Activated naive CD4-positive, alpha-beta T cell treated with anti-CD3 and anti-CD28 coated beads for 36 hours (primary cell): ENCODE measurements around the gene C15orf61. TPM values are rescaled to one million over a fixed set of nuclear protein-coding genes. Genes with fewer than 3 reads are reported as not detected.

Experiments used
- CTCF ChIA-PET: fragments of 350-600 bp; sonication (Branson Sonifier 250); formaldehyde crosslinking; loops from one replicate; lab custom pipeline; 2021; ENCODE audit warnings: antibody characterized with exemption; lab: Charles Lee
- DNase-seq: peaks from one replicate; pipeline ENCODE4 v3.0.0-alpha.2; 2020
- H3K27ac Mint-ChIP-seq: one replicate; pipeline ENCODE4 v1.8.0; 2021; ENCODE audit warnings: mild to moderate bottlenecking, mixed read lengths
- H3K27me3 Mint-ChIP-seq: one replicate; pipeline ENCODE4 v1.8.0; 2021; ENCODE audit warnings: low read depth, mixed read lengths
- H3K36me3 Mint-ChIP-seq: one replicate; pipeline ENCODE4 v1.8.0; 2021; ENCODE audit warnings: low read depth, mixed read lengths
- H3K4me1 Mint-ChIP-seq: one replicate; pipeline ENCODE4 v1.8.0; 2021; ENCODE audit warnings: low read depth, mixed read lengths
- H3K4me3 Mint-ChIP-seq: one replicate; pipeline ENCODE4 v1.8.0; 2021; ENCODE audit warnings: mild to moderate bottlenecking, moderate library complexity, mixed read lengths
- H3K9me3 Mint-ChIP-seq: one replicate; pipeline ENCODE4 v1.8.0; 2021; ENCODE audit warnings: mixed read lengths
- intact Hi-C: fragments of 100-400 bp; cut with micrococcal nuclease; formaldehyde crosslinking; loops from one replicate; pipeline ENCODE4 v1.15.1; 2023
- total RNA-seq, 2 experiments: library from RNA; stranded (reverse); gene quantifications; one replicate each; pipeline ENCODE4 v1.2.3, GENCODE V29; 2021

The C15orf61 gene
- total RNA-seq, 2 experiments from 2014 or later, result 6.2 to 7.2 TPM

- DNase-seq, result no peak
- peaks cover 6% of the 10 kb centered on the region for H3K36me3 Mint-ChIP-seq
- no peaks in the 10 kb centered on the region for H3K27me3 Mint-ChIP-seq
- CTCF ChIA-PET, result no interaction called here
- H3K4me1 Mint-ChIP-seq, result peaks cover 37% of the 10 kb centered on the region
- no peaks in the 10 kb centered on the region for H3K9me3 Mint-ChIP-seq
- H3K4me3 Mint-ChIP-seq, result no peak overlapping the region
- intact Hi-C loops, result loop anchor here (10.0 kb wide), 1 partner anchor 509 kb away; the partner anchor contains the start of gene PIAS1
- no peak overlapping the region for H3K27ac Mint-ChIP-seq
Measured at GRCh38 chr15:67545864-67546263, 24.9 kb downstream of the C15orf61 start.

GRCh38 chr15:67547064-67547463 lies 26.1 kb downstream of the C15orf61 start:
- Mint-ChIP-seq H3K4me3 (no peak overlapping the region), H3K36me3 (peaks cover 6% of the 10 kb centered on the region), H3K27me3 (no peaks in the 10 kb centered on the region), H3K9me3 (no peaks in the 10 kb centered on the region), H3K4me1 (peaks cover 34% of the 10 kb centered on the region), H3K27ac (no peak overlapping the region)
- intact Hi-C loops, result loop anchor here (10.0 kb wide), 1 partner anchor 508 kb away; the partner anchor contains the start of gene PIAS1
- DNase-seq, result no peak
- CTCF ChIA-PET, result interaction anchor here (0.9 kb wide), 1 partner anchor 91 kb away, joined by 3 read pairs; no protein-coding TSS in a partner anchor

GRCh38 chr15:67547836-67548235 lies 26.9 kb downstream of the C15orf61 start:
- Mint-ChIP-seq H3K4me3 (no peak overlapping the region), H3K4me1 (peaks cover 34% of the 10 kb centered on the region), H3K27ac (no peak overlapping the region), H3K36me3 (peaks cover 6% of the 10 kb centered on the region), H3K9me3 (no peaks in the 10 kb centered on the region), H3K27me3 (no peaks in the 10 kb centered on the region)
- DNase-seq, result no peak
- intact Hi-C loops, result loop anchor here (10.0 kb wide), 1 partner anchor 507 kb away; the partner anchor contains the start of gene PIAS1
- CTCF ChIA-PET, result interaction anchor here (0.8 kb wide), 1 partner anchor 290 kb away, joined by 3 read pairs; no protein-coding TSS in a partner anchor

- CTCF ChIA-PET, result interaction anchor here (0.5 to 0.8 kb wide), 2 partner anchors 289 to 1624 kb away, joined by 3 read pairs; no protein-coding TSS in a partner anchor
- Mint-ChIP-seq H3K4me1 (peaks cover 29% of the 10 kb centered on the region), H3K27me3 (no peaks in the 10 kb centered on the region), H3K27ac (no peak overlapping the region), H3K4me3 (no peak overlapping the region), H3K36me3 (peaks cover 6% of the 10 kb centered on the region), H3K9me3 (no peaks in the 10 kb centered on the region)
- DNase-seq, result no peak
- intact Hi-C loops, result loop anchor here (10.0 kb wide), 1 partner anchor 506 kb away; the partner anchor contains the start of gene PIAS1
Measured at GRCh38 chr15:67548236-67548852, 27.4 kb downstream of the C15orf61 start.

- Mint-ChIP-seq H3K4me1 (peaks cover 22% of the 10 kb centered on the region), H3K9me3 (no peaks in the 10 kb centered on the region), H3K4me3 (no peak overlapping the region), H3K36me3 (peaks cover 6% of the 10 kb centered on the region), H3K27ac (no peak overlapping the region), H3K27me3 (no peaks in the 10 kb centered on the region)
- no peak for DNase-seq
- intact Hi-C loops, result loop anchor here (10.0 kb wide), 1 partner anchor 506 kb away; the partner anchor contains the start of gene PIAS1
- CTCF ChIA-PET, result interaction anchor here (0.5 kb wide), 1 partner anchor 1625 kb away, joined by 3 read pairs; no protein-coding TSS in a partner anchor
Measured at GRCh38 chr15:67548862-67549651, 28.1 kb downstream of the C15orf61 start.

- Mint-ChIP-seq H3K4me3 (no peak overlapping the region), H3K27ac (no peak overlapping the region), H3K4me1 (peaks cover 15% of the 10 kb centered on the region), H3K9me3 (no peaks in the 10 kb centered on the region), H3K27me3 (no peaks in the 10 kb centered on the region), H3K36me3 (peaks cover 7% of the 10 kb centered on the region)
- CTCF ChIA-PET, result no interaction called here
- no peak for DNase-seq
- intact Hi-C loops, result loop anchor here (10.0 kb wide), 1 partner anchor 505 kb away; the partner anchor contains the start of gene PIAS1
Measured at GRCh38 chr15:67549736-67550135, 28.8 kb downstream of the C15orf61 start.

GRCh38 chr15:67550522-67550921 lies 29.6 kb downstream of the C15orf61 start:
- Mint-ChIP-seq H3K9me3 (no peaks in the 10 kb centered on the region), H3K27ac (no peak overlapping the region), H3K36me3 (peaks cover 11% of the 10 kb centered on the region), H3K27me3 (no peaks in the 10 kb centered on the region), H3K4me1 (peaks cover 12% of the 10 kb centered on the region), H3K4me3 (no peak overlapping the region)
- intact Hi-C loops, result no loop called here
- CTCF ChIA-PET, result interaction anchor here (0.6 kb wide), 1 partner anchor 286 kb away, joined by 3 read pairs; no protein-coding TSS in a partner anchor
- no peak for DNase-seq

GRCh38 chr15:67551207-67551743 lies 30.3 kb downstream of the C15orf61 start:
- intact Hi-C loops, result no loop called here
- H3K27ac Mint-ChIP-seq, result no peak overlapping the region
- CTCF ChIA-PET, result no interaction called here
- no peaks in the 10 kb centered on the region for H3K27me3 Mint-ChIP-seq
- no peak for DNase-seq
- no peaks in the 10 kb centered on the region for H3K9me3 Mint-ChIP-seq
- H3K4me3 Mint-ChIP-seq, result no peak overlapping the region
- H3K36me3 Mint-ChIP-seq, result peaks cover 13% of the 10 kb centered on the region
- H3K4me1 Mint-ChIP-seq, result peaks cover 12% of the 10 kb centered on the region

- peaks cover 3% of the 10 kb centered on the region for H3K4me1 Mint-ChIP-seq
- H3K36me3 Mint-ChIP-seq, result peaks cover 27% of the 10 kb centered on the region
- H3K4me3 Mint-ChIP-seq, result no peak overlapping the region
- intact Hi-C loops, result no loop called here
- CTCF ChIA-PET, result no interaction called here
- no peak overlapping the region for H3K27ac Mint-ChIP-seq
- DNase-seq, result no peak
- no peaks in the 10 kb centered on the region for H3K27me3 Mint-ChIP-seq
- H3K9me3 Mint-ChIP-seq, result no peaks in the 10 kb centered on the region
Measured at GRCh38 chr15:67554580-67554979, 33.6 kb downstream of the C15orf61 start.

GRCh38 chr15:67556976-67557570 lies 36.1 kb downstream of the C15orf61 start:
- CTCF ChIA-PET, result interaction anchor here (0.7 kb wide), 1 partner anchor 291 kb away, joined by 3 read pairs; no protein-coding TSS in a partner anchor
- H3K36me3 Mint-ChIP-seq, result peaks cover 24% of the 10 kb centered on the region
- H3K27me3 Mint-ChIP-seq, result no peaks in the 10 kb centered on the region
- peaks cover 3% of the 10 kb centered on the region for H3K4me1 Mint-ChIP-seq
- no peak overlapping the region for H3K4me3 Mint-ChIP-seq
- H3K9me3 Mint-ChIP-seq, result no peaks in the 10 kb centered on the region
- DNase-seq, result no peak
- intact Hi-C loops, result no loop called here
- no peak overlapping the region for H3K27ac Mint-ChIP-seq

GRCh38 chr15:67558502-67558901 lies 37.6 kb downstream of the C15orf61 start:
- Mint-ChIP-seq H3K27ac (no peak overlapping the region), H3K4me3 (no peak overlapping the region), H3K36me3 (peaks cover 24% of the 10 kb centered on the region), H3K9me3 (no peaks in the 10 kb centered on the region), H3K27me3 (no peaks in the 10 kb centered on the region), H3K4me1 (peaks cover 3% of the 10 kb centered on the region)
- no peak for DNase-seq
- CTCF ChIA-PET, result no interaction called here
- intact Hi-C loops, result no loop called here

- Mint-ChIP-seq H3K27ac (no peak overlapping the region), H3K4me3 (no peak overlapping the region), H3K9me3 (no peaks in the 10 kb centered on the region), H3K36me3 (peaks cover 24% of the 10 kb centered on the region), H3K4me1 (peaks cover 5% of the 10 kb centered on the region), H3K27me3 (no peaks in the 10 kb centered on the region)
- intact Hi-C loops, result no loop called here
- CTCF ChIA-PET, result no interaction called here
- no peak for DNase-seq
Measured at GRCh38 chr15:67559158-67559557, 38.2 kb downstream of the C15orf61 start.
